NCI-H2227 (cell line): ENCODE results near the gene EME2.

Experiments used
- DNase-seq: peaks from one replicate; lab custom pipeline; 2025; ENCODE audit not compliant: unreplicated experiment; lab: John Stamatoyannopoulos, UW

The EME2 gene

GRCh38 chr16:1817716-1818115 is 45.1 kb downstream of the EME2 start:
- no peak for DNase-seq

GRCh38 chr16:1818204-1818872 is 45.7 kb downstream of the EME2 start:
- DNase-seq = no peak

GRCh38 chr16:1818873-1819525 is 46.4 kb downstream of the EME2 start:
- DNase-seq = no peak

- DNase-seq = no peak
Observed at GRCh38 chr16:1819611-1820010, 47.0 kb downstream of the EME2 start.

- no peak for DNase-seq
Observed at GRCh38 chr16:1820096-1820945, 47.7 kb downstream of the EME2 start.

- no peak for DNase-seq
Observed at GRCh38 chr16:1820946-1821290, 48.3 kb downstream of the EME2 start.

GRCh38 chr16:1821861-1822611 is 49.4 kb downstream of the EME2 start:
- DNase-seq = no peak

- DNase-seq = no peak
Observed at GRCh38 chr16:1822801-1823200, 50.2 kb downstream of the EME2 start.

- DNase-seq = no peak
Observed at GRCh38 chr16:1823821-1824220, 51.2 kb downstream of the EME2 start.

GRCh38 chr16:1825381-1825863 is 52.8 kb downstream of the EME2 start:
- no peak for DNase-seq
